IPS-NIHi7 (cell line): ENCODE results near the gene WBP11.

Experiments used
- DNase-seq: peaks from one replicate; pipeline ENCODE4 v3.0.0; 2012; ENCODE audit warnings: mixed read lengths; ENCODE audit errors: extremely low spot score

WBP11 gene

GRCh38 chr12:14803011-14803829 is at the start of gene WBP11, which contains the start of gene C12orf60:
Gene WBP11, minus strand, starts transcription at chr12:14803478. Its CDS starts 2,095 bp downstream, at chr12:14801383.
Gene C12orf60, plus strand, starts transcription at chr12:14803670. Its CDS starts 19,266 bp downstream, at chr12:14822936.
- peak; percentile 96 for DNase-seq

- DNase-seq: no peak
These were observed 49.6 kb upstream of the WBP11 start for GRCh38 chr12:14852880-14853279.

- DNase-seq: no peak
These were observed 47.8 kb upstream of the WBP11 start for GRCh38 chr12:14850929-14851663.

- no peak for DNase-seq
These were observed 46.4 kb upstream of the WBP11 start for GRCh38 chr12:14849661-14850060.

GRCh38 chr12:14846876-14847580 is 43.8 kb upstream of the WBP11 start:
- DNase-seq: no peak

GRCh38 chr12:14846042-14846587 is 42.8 kb upstream of the WBP11 start:
- no peak for DNase-seq

GRCh38 chr12:14845350-14845750 is 42.1 kb upstream of the WBP11 start:
- DNase-seq: peak; percentile 67

GRCh38 chr12:14844401-14844800 is 41.1 kb upstream of the WBP11 start:
- DNase-seq: no peak

- DNase-seq: no peak
These were observed 40.2 kb upstream of the WBP11 start, which contains the start of gene ART4 for GRCh38 chr12:14843425-14843887. Gene ART4, minus strand, starts transcription at chr12:14843526. Its CDS starts 413 bp downstream, at chr12:14843113.

- no peak for DNase-seq
These were observed 39.0 kb upstream of the WBP11 start for GRCh38 chr12:14842315-14842714.

- no peak for DNase-seq
These were observed 38.5 kb upstream of the WBP11 start for GRCh38 chr12:14841761-14842160.

GRCh38 chr12:14840616-14841015 is 37.3 kb upstream of the WBP11 start:
- no peak for DNase-seq

GRCh38 chr12:14839262-14839661 is 36.0 kb upstream of the WBP11 start:
- no peak for DNase-seq

- DNase-seq: no peak
These were observed 33.3 kb upstream of the WBP11 start for GRCh38 chr12:14836336-14837210.

GRCh38 chr12:14834509-14834908 is 31.2 kb upstream of the WBP11 start:
- DNase-seq: no peak

- DNase-seq: no peak
These were observed 30.7 kb upstream of the WBP11 start for GRCh38 chr12:14833952-14834351.

GRCh38 chr12:14833336-14833735 is 30.1 kb upstream of the WBP11 start:
- no peak for DNase-seq

- DNase-seq: peak; percentile 37
These were observed 25.6 kb upstream of the WBP11 start for GRCh38 chr12:14828892-14829291.

GRCh38 chr12:14827043-14827442 is 23.8 kb upstream of the WBP11 start:
- DNase-seq: no peak

- no peak for DNase-seq
These were observed 23.2 kb upstream of the WBP11 start for GRCh38 chr12:14826491-14826890.

- no peak for DNase-seq
These were observed 22.0 kb upstream of the WBP11 start for GRCh38 chr12:14825256-14825655.
